Chondrocyte (in vitro differentiated cells): ENCODE results near the gene HORMAD1. TPM values are rescaled to one million over a fixed set of nuclear protein-coding genes. Genes with fewer than 3 reads are reported as not detected.
"Not testable (repeated sequence)": the region's sequence is repeated elsewhere in the genome, so short reads cannot be mapped to it uniquely, and the experiment has no call there.

Experiments
- DNase-seq: peaks from one replicate; pipeline ENCODE4 v3.0.0; 2021; ENCODE audit warnings: mixed read lengths, low spot score
- H3K27ac Mint-ChIP-seq: one replicate; pipeline ENCODE4 v1.8.0; 2021; ENCODE audit warnings: mild to moderate bottlenecking, moderate library complexity, mixed read lengths; ENCODE audit not compliant: unreplicated experiment
- H3K27me3 Mint-ChIP-seq: 2 replicates; pipeline ENCODE4 v1.8.0; 2021; ENCODE audit warnings: low read depth, mixed read lengths
- H3K36me3 Mint-ChIP-seq: 2 replicates; pipeline ENCODE4 v1.8.0; 2021; ENCODE audit warnings: low read depth, mixed read lengths
- H3K4me1 Mint-ChIP-seq: 2 replicates; pipeline ENCODE4 v1.8.0; 2021; ENCODE audit warnings: low read depth, mild to moderate bottlenecking, mixed read lengths
- H3K4me3 Mint-ChIP-seq: one replicate; pipeline ENCODE4 v1.8.0; 2021; ENCODE audit warnings: mild to moderate bottlenecking, moderate library complexity, mixed read lengths; ENCODE audit not compliant: unreplicated experiment
- H3K9me3 Mint-ChIP-seq: 2 replicates; pipeline ENCODE4 v1.8.0; 2021; ENCODE audit warnings: low read depth, mixed read lengths
- total RNA-seq: library from RNA; stranded (reverse); gene quantifications from 3 replicates; pipeline ENCODE4 v1.2.1, GENCODE V29; 2021
- TF ChIP-seq, protein P1 (sequence below): fragments of 200-600 bp; sonication (generic); IDR thresholded peaks from 2 replicates; pipeline ENCODE4 v1.5.0; 2021; ENCODE audit warnings: antibody characterized with exemption, mild to moderate bottlenecking, moderate library complexity

HORMAD1 gene
- total RNA-seq, 1 donor from 2014 or later: not detected

GRCh38 chr1:150663321-150663720, 57.4 kb downstream of the HORMAD1 start:
- no peaks in the 10 kb centered on the region for H3K9me3 Mint-ChIP-seq
- DNase-seq: no peak
- no peak overlapping the region for H3K27ac Mint-ChIP-seq
- no peaks in the 10 kb centered on the region for H3K27me3 Mint-ChIP-seq
- no peak overlapping the region for H3K4me3 Mint-ChIP-seq
- H3K36me3 Mint-ChIP-seq: peaks cover 28% of the 10 kb centered on the region
- H3K4me1 Mint-ChIP-seq: peaks cover 7% of the 10 kb centered on the region
- TF ChIP-seq, protein P1, sequence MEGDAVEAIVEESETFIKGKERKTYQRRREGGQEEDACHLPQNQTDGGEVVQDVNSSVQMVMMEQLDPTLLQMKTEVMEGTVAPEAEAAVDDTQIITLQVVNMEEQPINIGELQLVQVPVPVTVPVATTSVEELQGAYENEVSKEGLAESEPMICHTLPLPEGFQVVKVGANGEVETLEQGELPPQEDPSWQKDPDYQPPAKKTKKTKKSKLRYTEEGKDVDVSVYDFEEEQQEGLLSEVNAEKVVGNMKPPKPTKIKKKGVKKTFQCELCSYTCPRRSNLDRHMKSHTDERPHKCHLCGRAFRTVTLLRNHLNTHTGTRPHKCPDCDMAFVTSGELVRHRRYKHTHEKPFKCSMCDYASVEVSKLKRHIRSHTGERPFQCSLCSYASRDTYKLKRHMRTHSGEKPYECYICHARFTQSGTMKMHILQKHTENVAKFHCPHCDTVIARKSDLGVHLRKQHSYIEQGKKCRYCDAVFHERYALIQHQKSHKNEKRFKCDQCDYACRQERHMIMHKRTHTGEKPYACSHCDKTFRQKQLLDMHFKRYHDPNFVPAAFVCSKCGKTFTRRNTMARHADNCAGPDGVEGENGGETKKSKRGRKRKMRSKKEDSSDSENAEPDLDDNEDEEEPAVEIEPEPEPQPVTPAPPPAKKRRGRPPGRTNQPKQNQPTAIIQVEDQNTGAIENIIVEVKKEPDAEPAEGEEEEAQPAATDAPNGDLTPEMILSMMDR: no peak

DNA sequence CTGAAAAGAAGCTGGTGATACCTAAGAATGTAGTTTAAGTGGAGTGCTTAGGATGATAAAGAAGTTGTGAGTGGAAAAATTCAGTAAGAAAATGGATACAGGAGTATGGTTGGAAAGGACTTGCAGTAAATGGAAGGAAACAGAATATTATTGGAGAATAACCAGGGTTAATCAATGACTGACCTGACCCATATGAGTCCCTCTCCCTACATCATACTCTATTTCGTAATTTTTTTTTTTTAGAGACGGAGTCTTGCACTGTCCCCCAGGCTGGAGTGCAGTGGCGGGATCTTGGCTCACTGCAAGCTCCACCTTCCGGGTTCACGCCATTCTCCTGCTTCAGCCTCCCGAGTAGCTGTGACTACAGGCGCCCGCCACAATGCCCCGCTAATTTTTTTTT, 57.9 kb downstream of the HORMAD1 start:
- Mint-ChIP-seq H3K27me3 (no peaks in the 10 kb centered on the region), H3K4me3 (no peak overlapping the region)
- TF ChIP-seq, protein P1: no peak

DNA sequence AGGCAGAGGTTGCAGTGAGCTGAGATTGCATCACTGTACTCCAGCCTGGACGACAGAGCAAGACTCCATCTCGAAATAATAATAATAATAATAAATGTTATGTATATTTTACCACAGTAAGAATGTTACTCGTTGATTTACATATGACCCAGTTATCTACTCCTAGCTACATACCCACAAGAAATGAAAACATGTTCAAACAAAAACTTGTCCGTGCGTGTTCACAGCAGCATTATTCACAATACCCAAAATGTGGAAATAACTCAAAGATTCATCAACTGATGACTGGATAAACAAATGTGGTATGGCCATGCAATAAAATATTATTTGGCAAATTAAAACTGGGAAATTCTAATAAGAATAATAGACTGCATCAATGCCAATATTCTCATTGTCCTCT, 59.5 kb downstream of the HORMAD1 start:
- Mint-ChIP-seq H3K4me3 (no peak overlapping the region), H3K36me3 (peaks cover 26% of the 10 kb centered on the region), H3K27me3 (no peaks in the 10 kb centered on the region), H3K4me1 (no peaks in the 10 kb centered on the region), H3K9me3 (no peaks in the 10 kb centered on the region), H3K27ac (no peak overlapping the region)
- DNase-seq: no peak
- TF ChIP-seq, protein P1: no peak

More for the DNA sequence above, 57.9 kb downstream of the HORMAD1 start:
- Mint-ChIP-seq H3K36me3 (peaks cover 30% of the 10 kb centered on the region), H3K4me1 (peaks cover 2% of the 10 kb centered on the region), H3K9me3 (no peaks in the 10 kb centered on the region), H3K27ac (no peak overlapping the region)
- no peak for DNase-seq

DNA sequence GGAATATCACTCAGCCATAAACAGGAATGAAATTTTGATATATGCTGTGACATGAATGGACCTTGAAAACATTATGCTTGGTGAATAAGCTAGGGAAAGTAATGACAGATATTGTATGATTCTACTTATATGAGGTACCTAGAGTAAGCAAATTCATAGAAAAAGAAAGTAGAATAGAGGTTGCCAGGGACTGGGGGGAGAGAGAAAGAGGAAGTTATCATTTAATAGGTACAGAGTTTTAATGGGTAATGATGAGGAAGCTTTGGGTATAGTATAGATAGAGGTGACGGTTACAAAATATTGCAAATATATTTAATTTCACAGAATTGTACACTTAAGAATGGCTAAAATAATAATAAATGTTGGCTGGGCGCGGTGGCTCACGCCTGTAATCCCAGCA, 60.1 kb downstream of the HORMAD1 start:
- Mint-ChIP-seq H3K27me3 (no peaks in the 10 kb centered on the region), H3K4me3 (no peak overlapping the region), H3K27ac (no peak overlapping the region), H3K4me1 (no peaks in the 10 kb centered on the region), H3K9me3 (no peaks in the 10 kb centered on the region), H3K36me3 (peaks cover 26% of the 10 kb centered on the region)
- TF ChIP-seq, protein P1: no peak
- no peak for DNase-seq

DNA sequence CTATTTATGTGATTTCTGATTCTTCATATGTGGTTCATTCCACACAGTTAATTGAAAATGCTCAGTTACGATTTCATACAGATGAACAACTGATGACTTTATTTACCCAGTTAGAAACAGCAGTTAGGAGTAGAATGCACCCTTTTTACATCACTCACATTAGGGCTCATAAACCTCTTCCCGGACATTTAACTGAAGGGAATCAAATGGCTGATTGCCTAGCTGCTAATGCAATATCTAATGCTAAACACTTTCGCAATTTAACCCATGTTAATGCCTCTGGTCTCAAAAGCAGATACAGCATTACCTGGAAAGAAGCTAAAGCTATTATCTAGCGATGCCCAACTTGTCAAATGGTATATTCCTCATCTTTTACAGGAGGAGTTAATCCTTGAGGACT, 63.6 kb downstream of the HORMAD1 start:
- H3K9me3 Mint-ChIP-seq, DNase-seq, H3K4me3 Mint-ChIP-seq, H3K4me1 Mint-ChIP-seq, H3K27ac Mint-ChIP-seq, H3K27me3 Mint-ChIP-seq: not testable (repeated sequence)
- H3K36me3 Mint-ChIP-seq: peaks cover 20% of the 10 kb centered on the region

GRCh38 chr1:150654635-150655034, 66.1 kb downstream of the HORMAD1 start:
- H3K4me3 Mint-ChIP-seq, DNase-seq, H3K4me1 Mint-ChIP-seq, H3K9me3 Mint-ChIP-seq, H3K27me3 Mint-ChIP-seq: not testable (repeated sequence)
- Mint-ChIP-seq H3K36me3 (peaks cover 11% of the 10 kb centered on the region), H3K27ac (peak overlapping the region; percentile 57)
